Psoas muscle (tissue), 8 donors: ENCODE measurements around the gene USF1. TPM values are rescaled to one million over a fixed set of nuclear protein-coding genes. Genes with fewer than 3 reads are reported as not detected.

Experiments used
- ATAC-seq, 4 donors: fragments of 200-7000 bp; cut with Tn5 transposase; one replicate each; pipeline ENCODE4 v1.9.1; 2020; ENCODE audit warnings: moderate library complexity in 3 of 4, mild to moderate bottlenecking in 2 of 4
- DNase-seq, 2 donors: peaks; one replicate each; pipeline ENCODE4 v3.0.0-alpha.2; 2020
- H3K27ac ChIP-seq: fragments of 200-600 bp; one replicate; pipeline ENCODE4 v1.8.0; 2022
- H3K27me3 ChIP-seq, 3 donors: fragments of 200-600 bp in 1 of 3; one replicate each; pipeline versions ENCODE4 v1.6.1 to v1.8.0; 2013 to 2022; ENCODE audit warnings: low read length in 2 of 3, mild to moderate bottlenecking in 2 of 3, moderate library complexity in 1 of 3; ENCODE audit not compliant: insufficient read depth in 3 of 3
- H3K36me3 ChIP-seq, 2 donors: fragments of 200-600 bp in 1 of 2; one replicate each; pipeline versions ENCODE4 v1.6.1 to v1.8.0; 2013 to 2022; ENCODE audit warnings: low read depth in 1 of 2, mild to moderate bottlenecking in 1 of 2, moderate library complexity in 1 of 2; ENCODE audit not compliant: insufficient read depth in 1 of 2
- H3K4me1 ChIP-seq: fragments of 200-600 bp; one replicate; pipeline ENCODE4 v1.8.0; 2022
- H3K4me3 ChIP-seq: fragments of 200-600 bp; one replicate; pipeline ENCODE4 v1.8.0; 2022; ENCODE audit warnings: mild to moderate bottlenecking
- H3K9me3 ChIP-seq: fragments of 200-600 bp; one replicate; pipeline ENCODE4 v1.8.0; 2022
- CTCF ChIP-seq: fragments of 200-600 bp; IDR thresholded peaks from one replicate; pipeline ENCODE4 v1.8.0; 2022; ENCODE audit warnings: antibody characterized with exemption
- WGBS, 3 donors: extraction: QIAGEN DNeasy Blood & Tissue Kit; methylation state at CpG; one replicate each; pipeline versions ENCODE4 v1.1.6 to v1.1.7; 2013; 5-methylcytosine and 5-hydroxymethylcytosine counted together
- intact Hi-C, 2 donors: fragments of 100-400 bp; cut with DNase I; formaldehyde crosslinking; loops; one replicate each; pipeline versions ENCODE4 v1.11.0 to v1.14.2; 2022
- polyA plus RNA-seq, 3 donors: library from polyadenylated mRNA; stranded (reverse); fragments of 200-250 nt; gene quantifications; one replicate each; pipeline ENCODE4 v1.2.3, GENCODE V29; 2013
- total RNA-seq, 4 donors: library from RNA; stranded (reverse); fragmentation: NEBNext Ultra II Directional in 2 of 4; extraction: Animal tissue kit (Norgen Biotek cat#: 25700) in 2 of 4; gene quantifications; one replicate each; pipeline versions ENCODE4 v1.2.1 to v1.2.4, GENCODE V29; 2021 to 2023
- donor health status: healthy with polysubstance abuse.
- donor health status: DM: no; HTN: no; CAD: no; lungs with moderate emphysema.
- donor health status: Bipolar disorder and iron deficiency.
- donor health status: healthy.
- donor health status: DM: yes; HTN: yes; CAD: no.
- donor health status: DM: no; HTN: no; CAD: no.
- donor health status: DM: no; HTN: no; CAD: no.
- donor health status: DM: yes; HTN: yes; CAD: no.

The USF1 gene
- total and polyA plus RNA-seq, 7 donors: 29.8 to 68.1 (median 40.0) TPM

- DNase-seq (peak; percentile 63 to 85), ATAC-seq (peak; percentile 75 to 79 (median 76))
- Histone ChIP-seq H3K36me3 (peaks cover 10 to 30% of the 10 kb centered on the region in 2 donors), H3K27ac (peak overlapping the region; percentile 91), H3K4me3 (peak overlapping the region; percentile 88), H3K4me1 (peaks cover 16% of the 10 kb centered on the region), H3K27me3 (peaks cover 0 to 2% (median 0%) of the 10 kb centered on the region in 3 donors), H3K9me3 (no peaks in the 10 kb centered on the region)
- TF ChIP-seq CTCF: no peak
- intact Hi-C loops: loop anchor here (5.0 kb wide), 3 partner anchors 52 to 107 kb away; partner anchors contain the start of genes DEDD (in 1 of the 2), KLHDC9 (in 1 of the 2) and UFC1 (in 1 of the 2)
- 0 to 1% (median 0%) methylated on average over 48 of the region's 48 CpGs for WGBS, 3 donors
Measured at GRCh38 chr1:161044908-161045735, 655 bp downstream of the USF1 start.

- no peaks in the 10 kb centered on the region for H3K9me3 ChIP-seq
- intact Hi-C loops: loop anchor here in 1 of 2 donors (5.0 kb wide), 1 partner anchor 53 kb away; the partner anchor contains the start of gene KLHDC9
- H3K4me1 ChIP-seq: peaks cover 16% of the 10 kb centered on the region
- peaks cover 0 to 2% (median 0%) of the 10 kb centered on the region in 3 donors for H3K27me3 ChIP-seq
- H3K4me3 ChIP-seq: peak overlapping the region; percentile 88
- peak overlapping the region; percentile 91 for H3K27ac ChIP-seq
- no peak for DNase-seq
- peaks cover 10 to 36% of the 10 kb centered on the region in 2 donors for H3K36me3 ChIP-seq
- TF ChIP-seq CTCF: no peak
- no peak for ATAC-seq
Measured at GRCh38 chr1:161044535-161044907, 1.3 kb downstream of the USF1 start.

GRCh38 chr1:161039546-161039945 is 6.2 kb downstream of the USF1 start:
- no peak for DNase-seq
- no peak overlapping the region for H3K4me3 ChIP-seq
- TF ChIP-seq CTCF: no peak
- WGBS, 3 donors: 74 to 85% (median 82%) methylated on average over 5 of the region's 5 CpGs
- no peaks in the 10 kb centered on the region for H3K27me3 ChIP-seq
- ATAC-seq: peak in 1 of 4 donors; percentile 8
- peaks cover 12% of the 10 kb centered on the region for H3K4me1 ChIP-seq
- H3K9me3 ChIP-seq: no peaks in the 10 kb centered on the region
- intact Hi-C loops: no loop called here
- H3K36me3 ChIP-seq: peaks cover 10 to 40% of the 10 kb centered on the region in 2 donors
- no peak overlapping the region for H3K27ac ChIP-seq

- peaks cover 10 to 40% of the 10 kb centered on the region in 2 donors for H3K36me3 ChIP-seq
- WGBS, 3 donors: 5 to 10% (median 7%) methylated on average over 2 to 3 of the region's 3 CpGs
Measured at GRCh38 chr1:161039154-161039545, 6.6 kb downstream of the USF1 start.

More at GRCh38 chr1:161039154-161039545, 6.6 kb downstream of the USF1 start:
- no peak for TF ChIP-seq CTCF
- H3K4me3 ChIP-seq: peak overlapping the region; percentile 64
- DNase-seq (no peak), ATAC-seq (peak in 1 of 4 donors; percentile 14)
- H3K27ac ChIP-seq: no peak overlapping the region
- no peaks in the 10 kb centered on the region for H3K9me3 ChIP-seq
- H3K4me1 ChIP-seq: peaks cover 8% of the 10 kb centered on the region
- intact Hi-C loops: no loop called here
- no peaks in the 10 kb centered on the region for H3K27me3 ChIP-seq
